H9 (cell line): ENCODE data around the gene GNAS-AS1. TPM values are rescaled to one million over a fixed set of nuclear protein-coding genes. Genes with fewer than 3 reads are reported as not detected.

Experiments used
- DNase-seq: peaks from one replicate; pipeline ENCODE4 v3.0.0-alpha.2; 2017
- H2AFZ ChIP-seq: one replicate; pipeline ENCODE4 v1.6.1; 2013; ENCODE audit warnings: mild to moderate bottlenecking, low read length, control low read depth, moderate library complexity
- H2AK5ac ChIP-seq: 2 replicates; pipeline ENCODE4 v1.6.1; 2013; ENCODE audit warnings: low read length, control low read depth, mixed read lengths; ENCODE audit not compliant: insufficient read length
- H2BK120ac ChIP-seq: one replicate; pipeline ENCODE4 v1.6.1; 2013; ENCODE audit warnings: low read depth, mild to moderate bottlenecking, low read length, control low read depth, inconsistent platforms; ENCODE audit not compliant: poor library complexity, severe bottlenecking
- H2BK12ac ChIP-seq: 2 replicates; pipeline ENCODE4 v1.6.1; 2013; ENCODE audit warnings: low read length, control low read depth, mixed read lengths, low read depth; ENCODE audit not compliant: insufficient read length
- H2BK15ac ChIP-seq: 2 replicates; pipeline ENCODE4 v1.6.1; 2013; ENCODE audit warnings: low read depth, low read length, control low read depth
- H2BK20ac ChIP-seq: one replicate; pipeline ENCODE4 v1.6.1; 2013; ENCODE audit warnings: low read depth, mild to moderate bottlenecking, low read length, control low read depth, inconsistent platforms; ENCODE audit not compliant: poor library complexity, severe bottlenecking
- H2BK5ac ChIP-seq: 2 replicates; pipeline ENCODE4 v1.6.1; 2013; ENCODE audit warnings: low read length, control low read depth, mixed read lengths; ENCODE audit not compliant: insufficient read length
- H3K14ac ChIP-seq: 2 replicates; pipeline ENCODE4 v1.6.1; 2013; ENCODE audit warnings: low read length, control low read depth; ENCODE audit not compliant: insufficient read depth
- H3K18ac ChIP-seq: 2 replicates; pipeline ENCODE4 v1.6.1; 2013; ENCODE audit warnings: low read depth, mild to moderate bottlenecking, mixed read lengths, low read length, control low read depth; ENCODE audit not compliant: insufficient read length
- H3K23ac ChIP-seq: 2 replicates; pipeline ENCODE4 v1.6.1; 2013; ENCODE audit warnings: low read length, control low read depth, mixed read lengths, low read depth; ENCODE audit not compliant: insufficient read length
- H3K23me2 ChIP-seq: 2 replicates; pipeline ENCODE4 v1.6.1; 2013; ENCODE audit warnings: low read depth, mild to moderate bottlenecking, mixed read lengths, low read length, control low read depth; ENCODE audit not compliant: insufficient read length, poor library complexity, severe bottlenecking
- H3K27ac ChIP-seq: 2 replicates; pipeline ENCODE4 v1.5.1; 2013; ENCODE audit warnings: low read length, control low read depth, mixed read lengths, low read depth; ENCODE audit not compliant: insufficient read length
- H3K27me3 ChIP-seq: 2 replicates; pipeline ENCODE4 v1.6.1; 2013; ENCODE audit warnings: low read length, control low read depth, inconsistent platforms; ENCODE audit not compliant: insufficient read depth
- H3K4ac ChIP-seq: 2 replicates; pipeline ENCODE4 v1.6.1; 2013; ENCODE audit warnings: low read depth, mild to moderate bottlenecking, control low read depth, inconsistent platforms, low read length, moderate library complexity
- H3K4me1 ChIP-seq: 2 replicates; pipeline ENCODE4 v1.6.1; 2013; ENCODE audit warnings: low read length, control low read depth, inconsistent platforms; ENCODE audit not compliant: insufficient read depth
- H3K4me2 ChIP-seq: 2 replicates; pipeline ENCODE4 v1.6.1; 2013; ENCODE audit warnings: low read length, control low read depth, mixed read lengths; ENCODE audit not compliant: insufficient read length, insufficient read depth
- H3K56ac ChIP-seq: 2 replicates; pipeline ENCODE4 v1.6.1; 2013; ENCODE audit warnings: low read depth, mild to moderate bottlenecking, mixed read lengths, low read length, control low read depth; ENCODE audit not compliant: insufficient read length
- H3K79me1 ChIP-seq: 2 replicates; pipeline ENCODE4 v1.6.1; 2013; ENCODE audit warnings: low read depth, mild to moderate bottlenecking, moderate library complexity, low read length, control low read depth, inconsistent platforms; ENCODE audit not compliant: insufficient read depth, poor library complexity, severe bottlenecking
- H3K79me2 ChIP-seq: 2 replicates; pipeline ENCODE4 v1.6.1; 2013; ENCODE audit warnings: low read length, control low read depth, inconsistent platforms; ENCODE audit not compliant: insufficient read depth
- H3K9ac ChIP-seq: 2 replicates; pipeline ENCODE4 v1.6.1; 2013; ENCODE audit warnings: low read length, control low read depth, mixed read lengths; ENCODE audit not compliant: insufficient read length; ENCODE audit errors: extremely low read depth
- H3K9me3 ChIP-seq: one replicate; pipeline ENCODE4 v1.6.1; 2013; ENCODE audit warnings: low read depth, low read length, inconsistent platforms; ENCODE audit not compliant: control insufficient read depth
- H3T11ph ChIP-seq: one replicate; pipeline ENCODE4 v1.6.1; 2013; ENCODE audit warnings: mild to moderate bottlenecking, low read length, control low read depth, inconsistent platforms
- H4K20me1 ChIP-seq: one replicate; pipeline ENCODE4 v1.6.1; 2013; ENCODE audit not compliant: control insufficient read depth, insufficient read length, insufficient read depth
- H4K5ac ChIP-seq: 2 replicates; pipeline ENCODE4 v1.6.1; 2013; ENCODE audit warnings: low read depth, mild to moderate bottlenecking, mixed read lengths, low read length, control low read depth; ENCODE audit not compliant: insufficient read length
- H4K8ac ChIP-seq: replicated peaks from 2 replicates; pipeline ENCODE4 v1.6.1; 2013; ENCODE audit warnings: low read length, control low read depth, mixed read lengths, low read depth; ENCODE audit not compliant: insufficient read length
- H4K91ac ChIP-seq: 2 replicates; pipeline ENCODE4 v1.6.1; 2013; ENCODE audit warnings: low read depth, mild to moderate bottlenecking, moderate library complexity, mixed read lengths, low read length, control low read depth; ENCODE audit not compliant: insufficient read length
- H3K27ac Mint-ChIP-seq, 3 experiments: 2 replicates in 2 of 3; 3 replicates in 1 of 3; pipeline ENCODE4 v1.8.0; 2020 to 2021; ENCODE audit warnings: mixed read lengths in 3 of 3, mild to moderate bottlenecking in 1 of 3, moderate library complexity in 1 of 3
- H3K27me3 Mint-ChIP-seq: 2 replicates; pipeline ENCODE4 v1.8.0; 2021; ENCODE audit warnings: low read depth, mild to moderate bottlenecking, moderate library complexity, mixed read lengths
- H3K36me3 Mint-ChIP-seq, 3 experiments: 2 replicates in 2 of 3; 3 replicates in 1 of 3; pipeline ENCODE4 v1.8.0; 2020 to 2021; ENCODE audit warnings: low read depth in 3 of 3, mixed read lengths in 3 of 3; ENCODE audit not compliant: insufficient read depth in 1 of 3
- H3K4me1 Mint-ChIP-seq, 2 experiments: 2 replicates each; pipeline ENCODE4 v1.8.0; 2020; ENCODE audit warnings: mixed read lengths in 2 of 2
- H3K4me3 Mint-ChIP-seq, 2 experiments: 2 replicates in 1 of 2; 3 replicates in 1 of 2; pipeline ENCODE4 v1.8.0; 2020 to 2021; ENCODE audit warnings: mild to moderate bottlenecking in 2 of 2, mixed read lengths in 2 of 2, moderate library complexity in 1 of 2
- H3K9me3 Mint-ChIP-seq, 2 experiments: 2 replicates in 1 of 2; 3 replicates in 1 of 2; pipeline ENCODE4 v1.8.0; 2020; ENCODE audit warnings: mild to moderate bottlenecking in 2 of 2, mixed read lengths in 2 of 2, moderate library complexity in 1 of 2
- WGBS: extraction: QIAGEN DNeasy Blood & Tissue Kit; methylation state at CpG from one replicate; pipeline ENCODE4 v1.1.7; 2013; ENCODE audit warnings: missing lambda C conversion rate, low lambda C conversion rate, mixed read lengths; ENCODE audit not compliant: insufficient read length; ENCODE audit errors: extremely low coverage; 5-methylcytosine and 5-hydroxymethylcytosine counted together
- total RNA-seq: library from RNA; stranded (reverse); gene quantifications from 2 replicates; pipeline ENCODE4 v1.2.1, GENCODE V29; 2021
- TF ChIP-seq, protein P1 (sequence below): fragments of 200-600 bp; sonication (generic); conservative IDR thresholded peaks from 3 replicates; pipeline ENCODE4 v1.8.0; 2021; ENCODE audit warnings: antibody characterized with exemption, mild to moderate bottlenecking

GNAS-AS1 gene
- total RNA-seq, 1 experiment from 2014 or later, result 11.3 TPM

DNA sequence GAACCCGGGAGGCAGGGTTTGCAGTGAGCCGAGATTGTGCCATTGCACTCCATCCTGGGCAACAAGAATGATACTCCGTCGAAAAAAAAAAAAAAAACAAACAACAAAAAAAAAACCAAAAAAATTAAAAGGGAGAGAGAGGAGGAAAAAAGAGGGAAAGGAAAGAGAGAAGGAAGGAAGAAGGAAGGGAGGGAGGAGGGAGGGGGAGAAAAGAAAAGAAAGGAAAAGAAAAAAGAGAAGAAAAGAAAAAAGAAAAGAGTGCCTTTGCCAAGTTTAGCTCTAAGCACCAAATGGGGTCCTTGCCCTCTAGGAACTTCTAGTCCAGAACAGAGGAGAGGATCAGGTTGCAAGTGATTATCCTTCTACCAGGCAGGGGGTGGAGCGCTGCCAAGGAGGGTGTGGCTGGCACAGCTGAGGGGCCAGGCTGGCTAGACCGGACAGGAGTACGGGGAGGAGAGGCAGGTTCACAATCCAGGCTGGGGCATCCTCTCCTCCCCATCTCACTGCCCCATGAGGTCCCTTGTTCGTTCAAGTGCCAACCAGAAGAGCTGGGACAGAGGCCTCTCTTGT is 20.9 kb upstream of the GNAS-AS1 start:
- Mint-ChIP-seq H3K4me1 (peaks cover 37 to 41% of the 10 kb centered on the region in 2 experiments), H3K4me3 (no peak overlapping the region), H3K9me3 (peaks cover 2 to 3% of the 10 kb centered on the region in 2 experiments; a peak in 3 of 5 replicates), H3K27ac (no peak overlapping the region), H3K27me3 (peaks cover 1% of the 10 kb centered on the region), H3K36me3 (peaks cover 4 to 7% (median 5%) of the 10 kb centered on the region in 3 experiments; a peak in 5 of 7 replicates)
- Histone ChIP-seq H3K18ac (no peak overlapping the region), H3K23me2 (no peaks in the 10 kb centered on the region), H3K27me3 (no peaks in the 10 kb centered on the region), H3K9me3 (no peaks in the 10 kb centered on the region), H4K5ac (no peak overlapping the region), H3K56ac (no peak overlapping the region), H4K8ac (no peak overlapping the region), H3K23ac (no peak overlapping the region), H2AFZ (no peak overlapping the region), H3K4ac (no peak overlapping the region), H3K14ac (no peak overlapping the region; the same call in 1 of the 2 replicates), H4K20me1 (no peaks in the 10 kb centered on the region), H2BK5ac (no peak overlapping the region), H4K91ac (no peak overlapping the region), H2BK12ac (no peak overlapping the region), H3K4me1 (no peaks in the 10 kb centered on the region), H2BK20ac (no peak overlapping the region), H3K79me2 (no peaks in the 10 kb centered on the region), H3K4me2 (no peak overlapping the region), H3T11ph (no peak overlapping the region), H2BK120ac (no peak overlapping the region), H3K9ac (no peak overlapping the region), H2AK5ac (no peak overlapping the region), H3K27ac (no peak overlapping the region), H2BK15ac (no peak overlapping the region), H3K79me1 (no peaks in the 10 kb centered on the region)
- DNase-seq, result no peak
- no CpG with 5 or more reads among the region's 8 CpGs for WGBS
- TF ChIP-seq, protein P1, sequence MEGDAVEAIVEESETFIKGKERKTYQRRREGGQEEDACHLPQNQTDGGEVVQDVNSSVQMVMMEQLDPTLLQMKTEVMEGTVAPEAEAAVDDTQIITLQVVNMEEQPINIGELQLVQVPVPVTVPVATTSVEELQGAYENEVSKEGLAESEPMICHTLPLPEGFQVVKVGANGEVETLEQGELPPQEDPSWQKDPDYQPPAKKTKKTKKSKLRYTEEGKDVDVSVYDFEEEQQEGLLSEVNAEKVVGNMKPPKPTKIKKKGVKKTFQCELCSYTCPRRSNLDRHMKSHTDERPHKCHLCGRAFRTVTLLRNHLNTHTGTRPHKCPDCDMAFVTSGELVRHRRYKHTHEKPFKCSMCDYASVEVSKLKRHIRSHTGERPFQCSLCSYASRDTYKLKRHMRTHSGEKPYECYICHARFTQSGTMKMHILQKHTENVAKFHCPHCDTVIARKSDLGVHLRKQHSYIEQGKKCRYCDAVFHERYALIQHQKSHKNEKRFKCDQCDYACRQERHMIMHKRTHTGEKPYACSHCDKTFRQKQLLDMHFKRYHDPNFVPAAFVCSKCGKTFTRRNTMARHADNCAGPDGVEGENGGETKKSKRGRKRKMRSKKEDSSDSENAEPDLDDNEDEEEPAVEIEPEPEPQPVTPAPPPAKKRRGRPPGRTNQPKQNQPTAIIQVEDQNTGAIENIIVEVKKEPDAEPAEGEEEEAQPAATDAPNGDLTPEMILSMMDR, result no peak
